ENCODE measurements around the gene SIAH2. TPM values are rescaled to one million over a fixed set of nuclear protein-coding genes. Genes with fewer than 3 reads are reported as not detected.

Gene SIAH2
- total RNA-seq, 4 donors from 2014 or later: 25.3 to 37.9 (median 28.0) TPM

GRCh38 chr3:150762662-150763121, 277 bp downstream of the SIAH2 start:
- no peak for TF ChIP-seq CTCF (IDR thresholded peaks at IDR 0.05; ENCODE audit: low read depth)

GRCh38 chr3:150761831-150762661, 923 bp downstream of the SIAH2 start:
- TF ChIP-seq CTCF (IDR thresholded peaks at IDR 0.05; ENCODE audit: low read depth): no peak

GRCh38 chr3:150760431-150761200, 2.4 kb downstream of the SIAH2 start:
- TF ChIP-seq CTCF (IDR thresholded peaks at IDR 0.05; ENCODE audit: low read depth): no peak

GRCh38 chr3:150759947-150760346, 3.0 kb downstream of the SIAH2 start:
- TF ChIP-seq CTCF (IDR thresholded peaks at IDR 0.05; ENCODE audit: low read depth): no peak

- TF ChIP-seq CTCF (IDR thresholded peaks at IDR 0.05; ENCODE audit: low read depth): no peak
Observed at GRCh38 chr3:150759319-150759718, 3.6 kb downstream of the SIAH2 start.

- no peak for TF ChIP-seq CTCF (IDR thresholded peaks at IDR 0.05; ENCODE audit: low read depth)
Observed at GRCh38 chr3:150757768-150758167, 5.2 kb downstream of the SIAH2 start.

GRCh38 chr3:150757364-150757763, 5.6 kb downstream of the SIAH2 start:
- no peak for TF ChIP-seq CTCF (IDR thresholded peaks at IDR 0.05; ENCODE audit: low read depth)

Data from subcutaneous adipose tissue (tissue), 4 donors.